ENCODE measurements around the gene FBXW10B.

DNA sequence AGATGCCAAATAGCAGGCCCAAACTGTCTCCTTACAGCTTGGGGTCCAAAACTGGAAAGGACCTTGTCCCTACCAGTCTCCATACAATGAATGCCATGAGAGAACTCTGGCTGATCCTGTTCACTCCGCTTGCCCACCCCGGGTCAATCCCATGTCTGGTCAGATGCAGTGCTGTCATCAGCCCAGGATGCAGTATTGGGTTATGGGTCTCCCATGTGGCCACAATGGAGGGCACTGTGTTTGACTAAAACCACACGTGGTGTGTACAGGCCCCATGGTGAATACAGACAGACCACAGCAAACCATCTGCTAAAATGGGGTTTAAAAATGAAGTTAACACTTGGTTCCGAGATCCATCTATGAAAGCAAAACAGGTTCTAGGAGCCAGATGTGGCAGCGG lies 44.2 kb upstream of the FBXW10B start:
- TF ChIP-seq TEAD4 (IDR thresholded peaks at IDR 0.05) (no peak), NFIC (IDR thresholded peaks at IDR 0.05) (no peak), YY1 (IDR thresholded peaks at IDR 0.05; ENCODE audit: low read depth) (no peak), RAD21 (IDR thresholded peaks at IDR 0.05; ENCODE audit: low read depth) (no peak), EP300 (IDR thresholded peaks at IDR 0.05; ENCODE audit: borderline replicate concordance) (no peak)
- TF ChIP-seq, protein P1, sequence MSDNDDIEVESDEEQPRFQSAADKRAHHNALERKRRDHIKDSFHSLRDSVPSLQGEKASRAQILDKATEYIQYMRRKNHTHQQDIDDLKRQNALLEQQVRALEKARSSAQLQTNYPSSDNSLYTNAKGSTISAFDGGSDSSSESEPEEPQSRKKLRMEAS (IDR thresholded peaks at IDR 0.05) = no peak
- TF ChIP-seq, protein P2, sequence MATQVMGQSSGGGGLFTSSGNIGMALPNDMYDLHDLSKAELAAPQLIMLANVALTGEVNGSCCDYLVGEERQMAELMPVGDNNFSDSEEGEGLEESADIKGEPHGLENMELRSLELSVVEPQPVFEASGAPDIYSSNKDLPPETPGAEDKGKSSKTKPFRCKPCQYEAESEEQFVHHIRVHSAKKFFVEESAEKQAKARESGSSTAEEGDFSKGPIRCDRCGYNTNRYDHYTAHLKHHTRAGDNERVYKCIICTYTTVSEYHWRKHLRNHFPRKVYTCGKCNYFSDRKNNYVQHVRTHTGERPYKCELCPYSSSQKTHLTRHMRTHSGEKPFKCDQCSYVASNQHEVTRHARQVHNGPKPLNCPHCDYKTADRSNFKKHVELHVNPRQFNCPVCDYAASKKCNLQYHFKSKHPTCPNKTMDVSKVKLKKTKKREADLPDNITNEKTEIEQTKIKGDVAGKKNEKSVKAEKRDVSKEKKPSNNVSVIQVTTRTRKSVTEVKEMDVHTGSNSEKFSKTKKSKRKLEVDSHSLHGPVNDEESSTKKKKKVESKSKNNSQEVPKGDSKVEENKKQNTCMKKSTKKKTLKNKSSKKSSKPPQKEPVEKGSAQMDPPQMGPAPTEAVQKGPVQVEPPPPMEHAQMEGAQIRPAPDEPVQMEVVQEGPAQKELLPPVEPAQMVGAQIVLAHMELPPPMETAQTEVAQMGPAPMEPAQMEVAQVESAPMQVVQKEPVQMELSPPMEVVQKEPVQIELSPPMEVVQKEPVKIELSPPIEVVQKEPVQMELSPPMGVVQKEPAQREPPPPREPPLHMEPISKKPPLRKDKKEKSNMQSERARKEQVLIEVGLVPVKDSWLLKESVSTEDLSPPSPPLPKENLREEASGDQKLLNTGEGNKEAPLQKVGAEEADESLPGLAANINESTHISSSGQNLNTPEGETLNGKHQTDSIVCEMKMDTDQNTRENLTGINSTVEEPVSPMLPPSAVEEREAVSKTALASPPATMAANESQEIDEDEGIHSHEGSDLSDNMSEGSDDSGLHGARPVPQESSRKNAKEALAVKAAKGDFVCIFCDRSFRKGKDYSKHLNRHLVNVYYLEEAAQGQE (IDR thresholded peaks at IDR 0.05; ENCODE audit: low read depth) = no peak
- TF ChIP-seq, protein P3, sequence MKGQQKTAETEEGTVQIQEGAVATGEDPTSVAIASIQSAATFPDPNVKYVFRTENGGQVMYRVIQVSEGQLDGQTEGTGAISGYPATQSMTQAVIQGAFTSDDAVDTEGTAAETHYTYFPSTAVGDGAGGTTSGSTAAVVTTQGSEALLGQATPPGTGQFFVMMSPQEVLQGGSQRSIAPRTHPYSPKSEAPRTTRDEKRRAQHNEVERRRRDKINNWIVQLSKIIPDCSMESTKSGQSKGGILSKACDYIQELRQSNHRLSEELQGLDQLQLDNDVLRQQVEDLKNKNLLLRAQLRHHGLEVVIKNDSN (IDR thresholded peaks at IDR 0.05) = no peak
